ENCODE measurements around the gene FYB1. TPM values are rescaled to one million over a fixed set of nuclear protein-coding genes. Genes with fewer than 3 reads are reported as not detected.

Gene FYB1
- total RNA-seq, 1 experiment from 2014 or later, result 0.42 TPM

GRCh38 chr5:39233783-39234182 is 14.4 kb upstream of the FYB1 start:
- Histone ChIP-seq H3K79me2 (ENCODE audit: insufficient read depth, low read length) (no peaks in the 10 kb centered on the region), H2AFZ (ENCODE audit: low read depth, low read length, poor library complexity, severe bottlenecking) (no peak overlapping the region), H3K9me2 (ENCODE audit: insufficient read depth) (no peaks in the 10 kb centered on the region), H3K9me3 (ENCODE audit: control insufficient read depth in 1 of 2, insufficient read depth in 1 of 2, low read depth in 1 of 2, low read length in 2 of 2) (no peaks in the 10 kb centered on the region), H3K4me3 (replicated peaks in 1 of 2; ENCODE audit: low read depth in 1 of 2, low read length in 2 of 2) (no peak overlapping the region), H3K36me3 (ENCODE audit: control insufficient read depth in 1 of 2, insufficient read depth in 2 of 2, low read length in 2 of 2) (no peaks in the 10 kb centered on the region), H4K20me1 (ENCODE audit: insufficient read depth) (no peaks in the 10 kb centered on the region), H3K9ac (ENCODE audit: low read length) (no peak overlapping the region), H3K4me1 (ENCODE audit: control insufficient read depth in 1 of 2, insufficient read depth in 2 of 2, low read length in 2 of 2) (peaks cover 0 to 8% of the 10 kb centered on the region in 2 experiments; a peak in 1 of 4 replicates), H3K4me2 (ENCODE audit: low read length) (no peak overlapping the region), H3K27me3 (ENCODE audit: insufficient read depth, low read length) (no peaks in the 10 kb centered on the region), H3K27ac (ENCODE audit: low read depth, low read length) (no peak overlapping the region)
- intact Hi-C loops (cut with micrococcal nuclease), result no loop called here
- POLR2A ChIA-PET, result no interaction called here
- no peak for DNase-seq (ENCODE audit: low read depth, low spot score)
- ATAC-seq, result no peak
- RAD21 ChIA-PET (ENCODE audit: low non-redundant PET in 1 of 2, low total read pairs in 2 of 2, uncharacterized antibody in 2 of 2, unreplicated experiment in 2 of 2), result no interaction called here
- CTCF ChIA-PET, result no interaction called here
- BruUV-seq (replicated peaks), result no TSS peak
- no peak for TF ChIP-seq ATF3 (IDR thresholded peaks at IDR 0.05)
- no peak for TF ChIP-seq ZBTB33 (IDR thresholded peaks at IDR 0.05; ENCODE audit: extremely low read depth, insufficient replicate concordance, low read length)
- TF ChIP-seq REST (IDR thresholded peaks at IDR 0.05; ENCODE audit: low read depth), result no peak
- no peak for TF ChIP-seq TCF7L2 (IDR thresholded peaks at IDR 0.05; ENCODE audit: borderline replicate concordance, extremely low read depth, insufficient read depth, insufficient read length)
- TF ChIP-seq RAD21 (IDR thresholded peaks at IDR 0.05; ENCODE audit: low read depth), result no peak
- TF ChIP-seq FOSL1 (IDR thresholded peaks at IDR 0.05; ENCODE audit: low read depth), result no peak
- TF ChIP-seq SIN3A (IDR thresholded peaks at IDR 0.05; ENCODE audit: low read depth), result no peak
- no peak for TF ChIP-seq CTCF (IDR thresholded peaks at IDR 0.05 in 2 of 3, conservative IDR thresholded peaks at IDR 0.05 in 1 of 3; ENCODE audit: borderline replicate concordance in 1 of 3, insufficient read depth in 1 of 3, low read depth in 2 of 3, low read length in 2 of 3)
- TF ChIP-seq POLR2AphosphoS5 (IDR thresholded peaks at IDR 0.05; ENCODE audit: low read depth, low read length), result no peak
- no peak for TF ChIP-seq SRF (IDR thresholded peaks at IDR 0.05; ENCODE audit: low read depth)
- TF ChIP-seq POLR2A (IDR thresholded peaks at IDR 0.05; ENCODE audit: borderline replicate concordance, extremely low read depth, insufficient read depth, insufficient read length), result no peak
- no peak for TF ChIP-seq SP1 (IDR thresholded peaks at IDR 0.05; ENCODE audit: low read depth)

Measured in HCT116 (cell line).